ENCODE results near the gene MYRIP.

Gene MYRIP

DNA sequence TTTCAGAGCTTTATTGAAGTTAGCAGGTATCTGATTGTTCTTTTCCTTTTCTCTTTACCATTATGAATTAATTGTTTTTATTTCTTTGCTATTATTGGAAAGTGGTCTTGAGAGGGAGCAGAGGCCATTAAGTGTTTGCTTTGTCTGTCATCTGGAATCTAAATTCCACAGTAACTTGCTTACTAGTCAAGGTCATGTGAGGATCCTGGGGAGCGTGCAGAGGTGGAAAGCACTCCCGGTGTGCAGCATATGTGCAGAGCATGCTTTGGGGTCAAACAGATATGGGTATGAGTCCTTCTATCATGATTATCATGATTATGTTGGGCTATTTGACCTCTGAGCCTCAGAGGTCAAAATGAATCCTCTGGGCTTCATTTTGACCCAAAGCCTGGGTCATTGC lies 96.4 kb downstream of the MYRIP start:
- no peak for DNase-seq (ENCODE audit: extremely low read depth, low read depth)
- TF ChIP-seq, protein P1, sequence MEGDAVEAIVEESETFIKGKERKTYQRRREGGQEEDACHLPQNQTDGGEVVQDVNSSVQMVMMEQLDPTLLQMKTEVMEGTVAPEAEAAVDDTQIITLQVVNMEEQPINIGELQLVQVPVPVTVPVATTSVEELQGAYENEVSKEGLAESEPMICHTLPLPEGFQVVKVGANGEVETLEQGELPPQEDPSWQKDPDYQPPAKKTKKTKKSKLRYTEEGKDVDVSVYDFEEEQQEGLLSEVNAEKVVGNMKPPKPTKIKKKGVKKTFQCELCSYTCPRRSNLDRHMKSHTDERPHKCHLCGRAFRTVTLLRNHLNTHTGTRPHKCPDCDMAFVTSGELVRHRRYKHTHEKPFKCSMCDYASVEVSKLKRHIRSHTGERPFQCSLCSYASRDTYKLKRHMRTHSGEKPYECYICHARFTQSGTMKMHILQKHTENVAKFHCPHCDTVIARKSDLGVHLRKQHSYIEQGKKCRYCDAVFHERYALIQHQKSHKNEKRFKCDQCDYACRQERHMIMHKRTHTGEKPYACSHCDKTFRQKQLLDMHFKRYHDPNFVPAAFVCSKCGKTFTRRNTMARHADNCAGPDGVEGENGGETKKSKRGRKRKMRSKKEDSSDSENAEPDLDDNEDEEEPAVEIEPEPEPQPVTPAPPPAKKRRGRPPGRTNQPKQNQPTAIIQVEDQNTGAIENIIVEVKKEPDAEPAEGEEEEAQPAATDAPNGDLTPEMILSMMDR (IDR thresholded peaks at IDR 0.05; ENCODE audit: low read depth, low read length), result no peak

DNA sequence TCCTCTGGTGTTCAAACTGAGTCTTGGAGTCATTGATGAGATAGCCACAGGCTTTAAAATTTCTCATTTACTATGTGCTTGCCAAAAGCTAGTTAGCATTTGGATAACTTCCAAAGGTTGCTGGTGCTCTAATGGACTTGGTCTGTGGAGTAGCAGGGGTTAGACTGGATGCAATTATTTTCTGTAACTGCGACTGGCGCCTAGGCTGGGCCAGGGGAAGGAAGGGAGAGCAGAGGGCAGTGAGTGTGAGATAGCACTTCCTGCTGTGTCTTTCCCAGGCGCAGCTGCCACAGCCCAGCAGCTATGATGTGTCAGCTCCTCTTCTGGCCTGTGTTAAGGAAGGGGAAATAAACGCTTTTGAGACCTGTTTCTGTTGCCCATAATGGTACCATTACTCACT lies 98.6 kb downstream of the MYRIP start:
- TF ChIP-seq, protein P1 (IDR thresholded peaks at IDR 0.05; ENCODE audit: low read depth, low read length), result no peak
- DNase-seq (ENCODE audit: extremely low read depth, low read depth), result no peak

GRCh38 chr3:39910135-39910534 lies 100.7 kb downstream of the MYRIP start:
- no peak for DNase-seq (ENCODE audit: extremely low read depth, low read depth)
- TF ChIP-seq, protein P1 (IDR thresholded peaks at IDR 0.05; ENCODE audit: low read depth, low read length), result no peak

- TF ChIP-seq, protein P1 (IDR thresholded peaks at IDR 0.05; ENCODE audit: low read depth, low read length), result no peak
- DNase-seq (ENCODE audit: extremely low read depth, low read depth), result no peak
These were observed 101.5 kb downstream of the MYRIP start for GRCh38 chr3:39910826-39911464.

GRCh38 chr3:39911465-39912309 lies 102.3 kb downstream of the MYRIP start:
- no peak for DNase-seq (ENCODE audit: extremely low read depth, low read depth)
- TF ChIP-seq, protein P1 (IDR thresholded peaks at IDR 0.05; ENCODE audit: low read depth, low read length), result no peak

DNA sequence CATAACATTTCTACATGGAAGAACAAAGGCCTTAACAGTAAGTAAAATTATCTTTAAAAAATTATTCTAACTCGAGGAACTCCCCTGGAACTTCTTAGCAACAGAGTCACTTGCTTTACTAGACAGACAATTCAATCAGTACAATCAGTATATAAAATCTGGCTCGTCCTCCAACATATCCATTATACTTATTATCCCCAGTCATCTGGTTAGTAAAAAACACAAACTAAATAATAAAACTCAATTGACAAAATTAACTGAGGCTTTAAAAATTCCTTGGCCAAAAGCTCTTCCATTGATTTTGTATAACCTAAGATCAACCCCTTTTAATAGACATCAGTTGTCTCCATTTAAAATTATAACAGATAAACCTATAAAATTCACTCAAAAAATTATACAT lies 105.6 kb downstream of the MYRIP start:
- TF ChIP-seq, protein P1 (IDR thresholded peaks at IDR 0.05; ENCODE audit: low read depth, low read length), result no peak
- no peak for DNase-seq (ENCODE audit: extremely low read depth, low read depth)

GRCh38 chr3:39917065-39917773 lies 107.8 kb downstream of the MYRIP start:
- TF ChIP-seq, protein P1 (IDR thresholded peaks at IDR 0.05; ENCODE audit: low read depth, low read length), result no peak
- DNase-seq (ENCODE audit: extremely low read depth, low read depth), result no peak
